CD4-positive, alpha-beta memory T cell (primary cell): Measurements from ENCODE around the gene DLD. TPM values are rescaled to one million over a fixed set of nuclear protein-coding genes. Genes with fewer than 3 reads are reported as not detected.

Source experiments
- CTCF ChIA-PET: fragments of 350-600 bp; sonication (Branson Sonifier 250); formaldehyde crosslinking; loops from one replicate; lab custom pipeline; 2021; ENCODE audit warnings: inconsistent platforms; ENCODE audit not compliant: partially characterized antibody; lab: Charles Lee
- POLR2A ChIA-PET: fragments of 350-600 bp; sonication (Branson Sonifier 250); formaldehyde crosslinking; loops from one replicate; lab custom pipeline; 2021; ENCODE audit not compliant: partially characterized antibody; lab: Charles Lee
- DNase-seq, 5 donors: peaks; one replicate each; pipeline versions ENCODE4 v3.0.0 to v3.0.0-alpha.2; 2020 to 2022; ENCODE audit warnings: mixed read lengths in 1 of 5
- H3K27ac ChIP-seq: one replicate; pipeline ENCODE4 v1.7.0; 2013; ENCODE audit warnings: low read depth, low read length
- H3K27me3 ChIP-seq: 2 replicates; pipeline ENCODE4 v1.7.0; 2013; ENCODE audit warnings: mild to moderate bottlenecking, low read length, moderate library complexity; ENCODE audit not compliant: insufficient read depth
- H3K36me3 ChIP-seq: 2 replicates; pipeline ENCODE4 v1.7.0; 2013; ENCODE audit warnings: mild to moderate bottlenecking, low read length, moderate library complexity; ENCODE audit not compliant: insufficient read depth
- H3K4me1 ChIP-seq: 2 replicates; pipeline ENCODE4 v1.7.0; 2013; ENCODE audit warnings: mild to moderate bottlenecking, low read length, moderate library complexity; ENCODE audit not compliant: insufficient read depth
- H3K4me3 ChIP-seq, 2 donors: one replicate each; pipeline ENCODE4 v1.7.0; 2013; ENCODE audit warnings: low read length in 2 of 2, mild to moderate bottlenecking in 1 of 2
- H3K9me3 ChIP-seq, 2 donors: one replicate each; pipeline ENCODE4 v1.7.0; 2013; ENCODE audit warnings: low read length in 2 of 2, control low read depth in 1 of 2; ENCODE audit not compliant: control insufficient read depth in 1 of 2
- H3K27ac Mint-ChIP-seq, 7 donors: one replicate each; pipeline ENCODE4 v1.8.0; 2020 to 2021; ENCODE audit warnings: mixed read lengths in 7 of 7, mild to moderate bottlenecking in 6 of 7, inconsistent platforms in 3 of 7, moderate library complexity in 3 of 7
- H3K27me3 Mint-ChIP-seq, 2 donors: one replicate each; pipeline ENCODE4 v1.8.0; 2020 to 2021; ENCODE audit warnings: mixed read lengths in 2 of 2
- H3K36me3 Mint-ChIP-seq, 2 donors: one replicate each; pipeline ENCODE4 v1.8.0; 2020 to 2021; ENCODE audit warnings: mixed read lengths in 2 of 2, inconsistent platforms in 1 of 2, mild to moderate bottlenecking in 1 of 2
- H3K4me1 Mint-ChIP-seq, 4 donors: one replicate each; pipeline ENCODE4 v1.8.0; 2020 to 2021; ENCODE audit warnings: mixed read lengths in 4 of 4, mild to moderate bottlenecking in 1 of 4
- H3K4me3 Mint-ChIP-seq, 8 donors: one replicate each; pipeline ENCODE4 v1.8.0; 2020 to 2021; ENCODE audit warnings: mixed read lengths in 8 of 8, mild to moderate bottlenecking in 7 of 8, moderate library complexity in 6 of 8, inconsistent platforms in 3 of 8
- H3K9me3 Mint-ChIP-seq, 8 donors: one replicate each; pipeline ENCODE4 v1.8.0; 2020 to 2021; ENCODE audit warnings: mixed read lengths in 8 of 8, mild to moderate bottlenecking in 5 of 8, inconsistent platforms in 3 of 8, moderate library complexity in 1 of 8
- intact Hi-C: fragments of 100-400 bp; cut with micrococcal nuclease; formaldehyde crosslinking; loops from one replicate; pipeline ENCODE4 v1.15.1; 2023
- polyA plus RNA-seq, 2 donors: library from polyadenylated mRNA; unstranded; fragments of 300-500 nt; fragmentation: Illumina TruSeq; gene quantifications; one replicate each; pipeline ENCODE4 v1.2.3, GENCODE V29; 2021
- total RNA-seq, 2 experiments: library from RNA; stranded (reverse); gene quantifications; one replicate each; pipeline ENCODE4 v1.2.3, GENCODE V29; 2021

DLD gene
- total and polyA plus RNA-seq, 4 experiments from 2014 or later = 42.1 to 75.9 (median 54.5) TPM

GRCh38 chr7:107932805-107933204 lies 41.8 kb downstream of the DLD start:
- CTCF ChIA-PET = interaction anchor here (1.6 kb wide), 1 partner anchor 7 kb away, joined by 5 read pairs; no protein-coding TSS in a partner anchor
- H3K27ac ChIP-seq = no peak overlapping the region
- Mint-ChIP-seq H3K27me3 (no peaks in the 10 kb centered on the region), H3K9me3 (no peaks in the 10 kb centered on the region), H3K4me3 (no peak overlapping the region), H3K36me3 (peaks cover 22 to 23% of the 10 kb centered on the region in 2 donors), H3K4me1 (peaks cover 3 to 12% (median 6%) of the 10 kb centered on the region in 4 donors), H3K27ac (peak overlapping the region in 1 of 7 donors; percentile 64)
- POLR2A ChIA-PET = no interaction called here
- no peaks in the 10 kb centered on the region for H3K27me3 ChIP-seq
- no peaks in the 10 kb centered on the region for H3K9me3 ChIP-seq
- no peak for DNase-seq
- intact Hi-C loops = no loop called here
- no peaks in the 10 kb centered on the region for H3K36me3 ChIP-seq
- H3K4me1 ChIP-seq = no peaks in the 10 kb centered on the region
- H3K4me3 ChIP-seq = no peak overlapping the region

GRCh38 chr7:107933386-107934013 lies 42.5 kb downstream of the DLD start:
- Histone ChIP-seq H3K9me3 (no peaks in the 10 kb centered on the region), H3K36me3 (no peaks in the 10 kb centered on the region), H3K27me3 (no peaks in the 10 kb centered on the region), H3K4me1 (no peaks in the 10 kb centered on the region), H3K27ac (no peak overlapping the region), H3K4me3 (no peak overlapping the region)
- peak overlapping the region in 3 of 7 donors; percentile 12 to 92 (median 19) for H3K27ac Mint-ChIP-seq
- H3K4me3 Mint-ChIP-seq = no peak overlapping the region
- ChIA-PET POLR2A (no interaction called here), CTCF (interaction anchor here (1.1 to 1.6 kb wide), 2 partner anchors 8 to 54 kb away, joined by 3 to 5 read pairs; no protein-coding TSS in a partner anchor)
- no peaks in the 10 kb centered on the region for H3K9me3 Mint-ChIP-seq
- peaks cover 3 to 12% (median 6%) of the 10 kb centered on the region in 4 donors for H3K4me1 Mint-ChIP-seq
- intact Hi-C loops = no loop called here
- DNase-seq = no peak
- H3K27me3 Mint-ChIP-seq = no peaks in the 10 kb centered on the region
- peaks cover 20 to 23% of the 10 kb centered on the region in 2 donors for H3K36me3 Mint-ChIP-seq

GRCh38 chr7:107934991-107935770 lies 44.2 kb downstream of the DLD start:
- Mint-ChIP-seq H3K4me1 (peaks cover 3 to 6% (median 5%) of the 10 kb centered on the region in 4 donors), H3K9me3 (no peaks in the 10 kb centered on the region), H3K27me3 (no peaks in the 10 kb centered on the region), H3K27ac (no peak overlapping the region), H3K36me3 (peaks cover 11 to 16% of the 10 kb centered on the region in 2 donors), H3K4me3 (no peak overlapping the region)
- Histone ChIP-seq H3K27ac (no peak overlapping the region), H3K36me3 (no peaks in the 10 kb centered on the region), H3K4me3 (no peak overlapping the region), H3K27me3 (no peaks in the 10 kb centered on the region), H3K9me3 (no peaks in the 10 kb centered on the region), H3K4me1 (no peaks in the 10 kb centered on the region)
- DNase-seq = no peak
- ChIA-PET POLR2A (no interaction called here), CTCF (no interaction called here)
- intact Hi-C loops = no loop called here

GRCh38 chr7:107936312-107936711 lies 45.3 kb downstream of the DLD start:
- H3K4me3 Mint-ChIP-seq = no peak overlapping the region
- no peaks in the 10 kb centered on the region for H3K36me3 ChIP-seq
- DNase-seq = no peak
- no peaks in the 10 kb centered on the region for H3K27me3 Mint-ChIP-seq
- H3K4me3 ChIP-seq = no peak overlapping the region
- no peaks in the 10 kb centered on the region for H3K4me1 ChIP-seq
- H3K36me3 Mint-ChIP-seq = peaks cover 16 to 18% of the 10 kb centered on the region in 2 donors
- peaks cover 3 to 6% (median 5%) of the 10 kb centered on the region in 4 donors for H3K4me1 Mint-ChIP-seq
- ChIA-PET POLR2A (no interaction called here), CTCF (no interaction called here)
- no peaks in the 10 kb centered on the region for H3K9me3 Mint-ChIP-seq
- intact Hi-C loops = no loop called here
- H3K27ac ChIP-seq = no peak overlapping the region
- H3K27ac Mint-ChIP-seq = peak overlapping the region in 1 of 7 donors; percentile 55
- H3K27me3 ChIP-seq = no peaks in the 10 kb centered on the region
- H3K9me3 ChIP-seq = no peaks in the 10 kb centered on the region

GRCh38 chr7:107937531-107937930 lies 46.5 kb downstream of the DLD start:
- POLR2A ChIA-PET = no interaction called here
- no peak overlapping the region for H3K4me3 Mint-ChIP-seq
- H3K9me3 Mint-ChIP-seq = no peaks in the 10 kb centered on the region
- H3K27me3 ChIP-seq = no peaks in the 10 kb centered on the region
- no peaks in the 10 kb centered on the region for H3K9me3 ChIP-seq
- intact Hi-C loops = no loop called here
- no peak for DNase-seq
- no peaks in the 10 kb centered on the region for H3K27me3 Mint-ChIP-seq
- H3K27ac Mint-ChIP-seq = no peak overlapping the region
- H3K4me1 Mint-ChIP-seq = peaks cover 3 to 6% (median 5%) of the 10 kb centered on the region in 4 donors
- no peak overlapping the region for H3K4me3 ChIP-seq
- no peak overlapping the region for H3K27ac ChIP-seq
- CTCF ChIA-PET = no interaction called here
- H3K4me1 ChIP-seq = no peaks in the 10 kb centered on the region
- H3K36me3 Mint-ChIP-seq = peaks cover 11 to 12% of the 10 kb centered on the region in 2 donors
- no peaks in the 10 kb centered on the region for H3K36me3 ChIP-seq

GRCh38 chr7:107938456-107939250 lies 47.7 kb downstream of the DLD start:
- DNase-seq = no peak
- Mint-ChIP-seq H3K4me1 (peaks cover 0 to 1% (median 0%) of the 10 kb centered on the region in 4 donors), H3K4me3 (no peak overlapping the region), H3K9me3 (no peaks in the 10 kb centered on the region), H3K27me3 (no peaks in the 10 kb centered on the region), H3K27ac (peak overlapping the region in 1 of 7 donors; percentile 37), H3K36me3 (peaks cover 11 to 12% of the 10 kb centered on the region in 2 donors)
- H3K27ac ChIP-seq = no peak overlapping the region
- H3K27me3 ChIP-seq = no peaks in the 10 kb centered on the region
- intact Hi-C loops = no loop called here
- H3K4me1 ChIP-seq = no peaks in the 10 kb centered on the region
- CTCF ChIA-PET = no interaction called here
- no peak overlapping the region for H3K4me3 ChIP-seq
- POLR2A ChIA-PET = no interaction called here
- H3K9me3 ChIP-seq = no peaks in the 10 kb centered on the region
- H3K36me3 ChIP-seq = no peaks in the 10 kb centered on the region
